ENCODE results near the gene KDM1A. TPM values are rescaled to one million over a fixed set of nuclear protein-coding genes. Genes with fewer than 3 reads are reported as not detected.

KDM1A gene
- total RNA-seq, 1 experiment from 2014 or later, result 110 TPM

GRCh38 chr1:23103001-23103889 lies 84.0 kb downstream of the KDM1A start:
- no peak for DNase-seq
- no peak overlapping the region for H3K9ac ChIP-seq (ENCODE audit: low read length)
- no peaks in the 10 kb centered on the region for H3K4me1 ChIP-seq (ENCODE audit: low read length)

GRCh38 chr1:23108918-23109533 lies 89.8 kb downstream of the KDM1A start:
- Histone ChIP-seq H3K79me2 (ENCODE audit: low read length) (no peaks in the 10 kb centered on the region), H2AFZ (ENCODE audit: low read length) (no peak overlapping the region), H3K9ac (ENCODE audit: low read length) (no peak overlapping the region), H3K27ac (ENCODE audit: low read length) (no peak overlapping the region), H3K9me2 (replicated peaks; ENCODE audit: insufficient read depth, low read length) (no peaks in the 10 kb centered on the region), H3K4me2 (ENCODE audit: low read depth, low read length, poor library complexity, severe bottlenecking) (no peak overlapping the region), H3K36me3 (ENCODE audit: insufficient read depth, low read length) (no peaks in the 10 kb centered on the region), H3K4me3 (ENCODE audit: low read length) (no peak overlapping the region), H4K20me1 (ENCODE audit: insufficient read depth, low read depth, low read length) (0 out of 2 replicates have a peak, but pooled peaks cover 3% of the 10 kb centered on the region), H3K27me3 (ENCODE audit: low read length) (no peaks in the 10 kb centered on the region), H3K4me1 (ENCODE audit: low read length) (peaks cover 7% of the 10 kb centered on the region; the same call in 1 of the 2 replicates), H3K9me3 (ENCODE audit: low read length) (no peaks in the 10 kb centered on the region)
- DNase-seq, result no peak

More at GRCh38 chr1:23103001-23103889, 84.0 kb downstream of the KDM1A start:
- Histone ChIP-seq H4K20me1 (ENCODE audit: insufficient read depth, low read depth, low read length) (peaks cover under 1% of the 10 kb centered on the region; the same call in 1 of the 2 replicates), H3K79me2 (ENCODE audit: low read length) (no peaks in the 10 kb centered on the region), H3K4me2 (ENCODE audit: low read depth, low read length, poor library complexity, severe bottlenecking) (no peak overlapping the region), H3K9me2 (replicated peaks; ENCODE audit: insufficient read depth, low read length) (no peaks in the 10 kb centered on the region), H3K4me3 (ENCODE audit: low read length) (no peak overlapping the region), H3K27me3 (ENCODE audit: low read length) (no peaks in the 10 kb centered on the region; the same call in 1 of the 2 replicates), H3K9me3 (ENCODE audit: low read length) (no peaks in the 10 kb centered on the region), H3K36me3 (ENCODE audit: insufficient read depth, low read length) (no peaks in the 10 kb centered on the region), H2AFZ (ENCODE audit: low read length) (no peak overlapping the region), H3K27ac (ENCODE audit: low read length) (no peak overlapping the region)

- Histone ChIP-seq H2AFZ (ENCODE audit: low read length) (no peak overlapping the region), H3K9me2 (replicated peaks; ENCODE audit: insufficient read depth, low read length) (no peaks in the 10 kb centered on the region), H3K27ac (ENCODE audit: low read length) (no peak overlapping the region), H3K36me3 (ENCODE audit: insufficient read depth, low read length) (no peaks in the 10 kb centered on the region), H3K4me1 (ENCODE audit: low read length) (peaks cover 7% of the 10 kb centered on the region), H3K4me3 (ENCODE audit: low read length) (no peak overlapping the region), H3K79me2 (ENCODE audit: low read length) (no peaks in the 10 kb centered on the region), H3K9ac (ENCODE audit: low read length) (no peak overlapping the region), H3K27me3 (ENCODE audit: low read length) (no peaks in the 10 kb centered on the region), H4K20me1 (ENCODE audit: insufficient read depth, low read depth, low read length) (0 out of 2 replicates have a peak, but pooled peaks cover 3% of the 10 kb centered on the region), H3K4me2 (ENCODE audit: low read depth, low read length, poor library complexity, severe bottlenecking) (no peak overlapping the region), H3K9me3 (ENCODE audit: low read length) (no peaks in the 10 kb centered on the region)
- no peak for DNase-seq
These were observed 91.1 kb downstream of the KDM1A start for GRCh38 chr1:23110391-23110790.

GRCh38 chr1:23111600-23112535 lies 92.6 kb downstream of the KDM1A start:
- Histone ChIP-seq H3K36me3 (ENCODE audit: insufficient read depth, low read length) (no peaks in the 10 kb centered on the region), H3K4me1 (ENCODE audit: low read length) (peaks cover 7% of the 10 kb centered on the region), H3K79me2 (ENCODE audit: low read length) (no peaks in the 10 kb centered on the region)

GRCh38 chr1:23114424-23115079 lies 95.3 kb downstream of the KDM1A start:
- H3K4me2 ChIP-seq (ENCODE audit: low read depth, low read length, poor library complexity, severe bottlenecking), result no peak overlapping the region
- H3K27ac ChIP-seq (ENCODE audit: low read length), result no peak overlapping the region
- no peak overlapping the region for H2AFZ ChIP-seq (ENCODE audit: low read length)
- no peaks in the 10 kb centered on the region for H3K36me3 ChIP-seq (ENCODE audit: insufficient read depth, low read length)
- no peaks in the 10 kb centered on the region for H3K9me3 ChIP-seq (ENCODE audit: low read length)
- H3K4me3 ChIP-seq (ENCODE audit: low read length), result no peak overlapping the region
- H3K9ac ChIP-seq (ENCODE audit: low read length), result no peak overlapping the region
- no peaks in the 10 kb centered on the region for H3K9me2 ChIP-seq (replicated peaks; ENCODE audit: insufficient read depth, low read length)
- no peaks in the 10 kb centered on the region for H3K79me2 ChIP-seq (ENCODE audit: low read length)
- H3K4me1 ChIP-seq (ENCODE audit: low read length), result peaks cover 7% of the 10 kb centered on the region
- no peak for DNase-seq
- H3K27me3 ChIP-seq (ENCODE audit: low read length), result no peaks in the 10 kb centered on the region
- H4K20me1 ChIP-seq (ENCODE audit: insufficient read depth, low read depth, low read length), result 0 out of 2 replicates have a peak, but pooled peaks cover 6% of the 10 kb centered on the region

More at GRCh38 chr1:23111600-23112535, 92.6 kb downstream of the KDM1A start:
- Histone ChIP-seq H4K20me1 (ENCODE audit: insufficient read depth, low read depth, low read length) (0 out of 2 replicates have a peak, but pooled peaks cover 6% of the 10 kb centered on the region), H3K9me2 (replicated peaks; ENCODE audit: insufficient read depth, low read length) (no peaks in the 10 kb centered on the region), H3K27me3 (ENCODE audit: low read length) (no peaks in the 10 kb centered on the region), H3K9ac (ENCODE audit: low read length) (no peak overlapping the region), H3K9me3 (ENCODE audit: low read length) (no peaks in the 10 kb centered on the region), H2AFZ (ENCODE audit: low read length) (no peak overlapping the region), H3K27ac (ENCODE audit: low read length) (no peak overlapping the region), H3K4me3 (ENCODE audit: low read length) (no peak overlapping the region), H3K4me2 (ENCODE audit: low read depth, low read length, poor library complexity, severe bottlenecking) (no peak overlapping the region)
- no peak for DNase-seq

- Histone ChIP-seq H3K9me3 (ENCODE audit: low read length) (no peaks in the 10 kb centered on the region), H3K9ac (ENCODE audit: low read length) (no peak overlapping the region), H3K36me3 (ENCODE audit: insufficient read depth, low read length) (no peaks in the 10 kb centered on the region), H3K4me2 (ENCODE audit: low read depth, low read length, poor library complexity, severe bottlenecking) (no peak overlapping the region), H3K27ac (ENCODE audit: low read length) (no peak overlapping the region), H3K79me2 (ENCODE audit: low read length) (no peaks in the 10 kb centered on the region), H3K9me2 (replicated peaks; ENCODE audit: insufficient read depth, low read length) (no peaks in the 10 kb centered on the region), H3K27me3 (ENCODE audit: low read length) (no peaks in the 10 kb centered on the region), H4K20me1 (ENCODE audit: insufficient read depth, low read depth, low read length) (peaks cover 11% of the 10 kb centered on the region; the same call in 1 of the 2 replicates), H2AFZ (ENCODE audit: low read length) (no peak overlapping the region), H3K4me3 (ENCODE audit: low read length) (no peak overlapping the region), H3K4me1 (ENCODE audit: low read length) (peaks cover 7% of the 10 kb centered on the region)
- no peak for DNase-seq
These were observed 97.1 kb downstream of the KDM1A start for GRCh38 chr1:23116216-23116836.

- Histone ChIP-seq H3K9ac (ENCODE audit: low read length) (no peak overlapping the region), H3K4me2 (ENCODE audit: low read depth, low read length, poor library complexity, severe bottlenecking) (no peak overlapping the region)
These were observed 97.8 kb downstream of the KDM1A start for GRCh38 chr1:23116921-23117699.

More at GRCh38 chr1:23116921-23117699, 97.8 kb downstream of the KDM1A start:
- H2AFZ ChIP-seq (ENCODE audit: low read length), result no peak overlapping the region
- no peaks in the 10 kb centered on the region for H3K36me3 ChIP-seq (ENCODE audit: insufficient read depth, low read length)
- no peaks in the 10 kb centered on the region for H3K79me2 ChIP-seq (ENCODE audit: low read length)
- H3K4me3 ChIP-seq (ENCODE audit: low read length), result no peak overlapping the region
- no peak overlapping the region for H3K27ac ChIP-seq (ENCODE audit: low read length)
- no peaks in the 10 kb centered on the region for H3K9me3 ChIP-seq (ENCODE audit: low read length)
- DNase-seq, result no peak
- H3K4me1 ChIP-seq (ENCODE audit: low read length), result peaks cover under 1% of the 10 kb centered on the region
- no peaks in the 10 kb centered on the region for H3K27me3 ChIP-seq (ENCODE audit: low read length)
- H4K20me1 ChIP-seq (ENCODE audit: insufficient read depth, low read depth, low read length), result peaks cover 11% of the 10 kb centered on the region; the same call in 1 of the 2 replicates
- H3K9me2 ChIP-seq (replicated peaks; ENCODE audit: insufficient read depth, low read length), result no peaks in the 10 kb centered on the region

Measured in Karpas-422 (cell line).